Neural progenitor cell (in vitro differentiated cells): ENCODE results near the gene MINDY4. TPM values are rescaled to one million over a fixed set of nuclear protein-coding genes. Genes with fewer than 3 reads are reported as not detected.

ENCODE experiments used
- DNase-seq: peaks from one replicate; pipeline ENCODE4 v3.0.0-alpha.2; 2016; ENCODE audit warnings: low spot score
- H2AFZ ChIP-seq: fragments of 200-600 bp; sonication (generic); replicated peaks from 2 replicates; pipeline ENCODE4 v1.6.1; 2016; ENCODE audit warnings: antibody characterized with exemption
- H3F3A ChIP-seq: fragments of 200-600 bp; sonication (generic); 2 replicates; pipeline ENCODE4 v1.6.1; 2016; ENCODE audit warnings: antibody characterized with exemption, low read depth
- H3K27ac ChIP-seq: fragments of 200-600 bp; sonication (generic); 2 replicates; pipeline ENCODE4 v1.5.1; 2016; ENCODE audit warnings: mild to moderate bottlenecking
- H3K27me3 ChIP-seq: fragments of 200-600 bp; sonication (generic); 2 replicates; pipeline ENCODE4 v1.6.1; 2016; ENCODE audit warnings: mild to moderate bottlenecking, moderate library complexity
- H3K36me3 ChIP-seq: fragments of 200-600 bp; sonication (generic); 2 replicates; pipeline ENCODE4 v1.5.1; 2016
- H3K4me1 ChIP-seq: fragments of 200-600 bp; sonication (generic); 2 replicates; pipeline ENCODE4 v1.6.1; 2016; ENCODE audit warnings: mixed run types
- H3K4me2 ChIP-seq: fragments of 200-600 bp; sonication (generic); 2 replicates; pipeline ENCODE4 v1.6.1; 2016
- H3K4me3 ChIP-seq: fragments of 200-600 bp; sonication (generic); 2 replicates; pipeline ENCODE4 v1.5.1; 2016
- H3K79me2 ChIP-seq: fragments of 200-600 bp; sonication (generic); 2 replicates; pipeline ENCODE4 v1.6.1; 2016; ENCODE audit warnings: low read depth
- H3K9ac ChIP-seq: fragments of 200-600 bp; sonication (generic); 2 replicates; pipeline ENCODE4 v1.6.1; 2016
- H3K9me3 ChIP-seq: fragments of 200-600 bp; sonication (generic); 2 replicates; pipeline ENCODE4 v1.5.1; 2016; ENCODE audit warnings: low read depth
- H4K20me1 ChIP-seq: fragments of 200-600 bp; sonication (generic); 2 replicates; pipeline ENCODE4 v1.6.1; 2016; ENCODE audit warnings: low read depth
- H3K27ac Mint-ChIP-seq: 3 replicates; pipeline ENCODE4 v1.8.0; 2021; ENCODE audit warnings: mixed read lengths
- H3K27me3 Mint-ChIP-seq: 2 replicates; pipeline ENCODE4 v1.8.0; 2022; ENCODE audit warnings: low read depth, mild to moderate bottlenecking, inconsistent platforms, moderate library complexity, mixed read lengths; ENCODE audit not compliant: insufficient read depth
- H3K36me3 Mint-ChIP-seq: 3 replicates; pipeline ENCODE4 v1.8.0; 2021; ENCODE audit warnings: mixed read lengths
- H3K4me1 Mint-ChIP-seq: 3 replicates; pipeline ENCODE4 v1.8.0; 2021; ENCODE audit warnings: mixed read lengths
- H3K4me3 Mint-ChIP-seq: 3 replicates; pipeline ENCODE4 v1.8.0; 2021; ENCODE audit warnings: mild to moderate bottlenecking, moderate library complexity, mixed read lengths
- H3K9me3 Mint-ChIP-seq: 3 replicates; pipeline ENCODE4 v1.8.0; 2020; ENCODE audit warnings: mixed read lengths
- CTCF ChIP-seq: fragments of 200-600 bp; sonication (generic); IDR thresholded peaks from 2 replicates; pipeline ENCODE4 v1.5.1; 2017; ENCODE audit warnings: antibody characterized with exemption, mild to moderate bottlenecking
- EZH2 ChIP-seq: fragments of 200-600 bp; sonication (generic); IDR thresholded peaks from 2 replicates; pipeline ENCODE4 v1.6.1; 2017; ENCODE audit warnings: antibody characterized with exemption, mild to moderate bottlenecking, moderate library complexity
- EZH2phosphoT487 ChIP-seq: fragments of 200-600 bp; sonication (generic); IDR thresholded peaks from 2 replicates; pipeline ENCODE4 v1.6.1; 2017; ENCODE audit warnings: antibody characterized with exemption
- total RNA-seq: library from RNA; depleted of rRNA; stranded (reverse); fragments of >200 nt; gene quantifications from 2 replicates; pipeline ENCODE4 v1.2.3, GENCODE V29; 2015; ENCODE audit warnings: low replicate concordance

MINDY4 gene
- total RNA-seq, 1 donor from 2014 or later, result 5.9 TPM

- H3K27me3 Mint-ChIP-seq, result peaks cover 7% of the 10 kb centered on the region
- H3K9me3 Mint-ChIP-seq, result peaks cover 2% of the 10 kb centered on the region
- H3K9ac ChIP-seq, result no peak overlapping the region
- H2AFZ ChIP-seq, result peak overlapping the region; percentile 39
- peaks cover 5% of the 10 kb centered on the region for H3F3A ChIP-seq
- H3K4me3 Mint-ChIP-seq, result no peak overlapping the region
- no peaks in the 10 kb centered on the region for H3K27me3 ChIP-seq
- H3K27ac ChIP-seq, result no peak overlapping the region
- H3K36me3 Mint-ChIP-seq, result no peaks in the 10 kb centered on the region
- peak overlapping the region; percentile 33 for H3K27ac Mint-ChIP-seq
- H3K4me1 ChIP-seq, result peaks cover 19% of the 10 kb centered on the region
- peak; percentile 84 for DNase-seq
- TF ChIP-seq EZH2 (no peak), CTCF (no peak), EZH2phosphoT487 (no peak)
- no peaks in the 10 kb centered on the region for H3K9me3 ChIP-seq
- no peaks in the 10 kb centered on the region for H3K79me2 ChIP-seq
- H3K4me1 Mint-ChIP-seq, result peaks cover 26% of the 10 kb centered on the region
- H3K4me3 ChIP-seq, result no peak overlapping the region
- no peaks in the 10 kb centered on the region for H3K36me3 ChIP-seq
- H4K20me1 ChIP-seq, result no peaks in the 10 kb centered on the region
- peak overlapping the region; percentile 38 for H3K4me2 ChIP-seq
Observed at GRCh38 chr7:30933124-30933974, 162.1 kb downstream of the MINDY4 start.

- no peak for DNase-seq
- H3K4me1 Mint-ChIP-seq, result peaks cover 26% of the 10 kb centered on the region
Observed at GRCh38 chr7:30934225-30934624, 163.0 kb downstream of the MINDY4 start.

GRCh38 chr7:30934732-30935568 is 163.7 kb downstream of the MINDY4 start:
- Mint-ChIP-seq H3K9me3 (no peaks in the 10 kb centered on the region), H3K36me3 (no peaks in the 10 kb centered on the region), H3K4me3 (no peak overlapping the region), H3K4me1 (peaks cover 26% of the 10 kb centered on the region), H3K27ac (no peak overlapping the region), H3K27me3 (peaks cover 7% of the 10 kb centered on the region)
- DNase-seq, result no peak
- Histone ChIP-seq H3K36me3 (no peaks in the 10 kb centered on the region), H3K27ac (no peak overlapping the region), H3K4me2 (no peak overlapping the region), H3F3A (peaks cover 8% of the 10 kb centered on the region), H3K4me3 (no peak overlapping the region), H3K9me3 (no peaks in the 10 kb centered on the region), H3K4me1 (peaks cover 19% of the 10 kb centered on the region), H4K20me1 (no peaks in the 10 kb centered on the region), H2AFZ (no peak overlapping the region), H3K9ac (no peak overlapping the region), H3K27me3 (peaks cover 6% of the 10 kb centered on the region), H3K79me2 (no peaks in the 10 kb centered on the region)
- TF ChIP-seq CTCF (no peak), EZH2phosphoT487 (no peak), EZH2 (no peak)

More at GRCh38 chr7:30934225-30934624, 163.0 kb downstream of the MINDY4 start:
- TF ChIP-seq EZH2 (no peak), CTCF (no peak), EZH2phosphoT487 (no peak)
- Histone ChIP-seq H3K9ac (no peak overlapping the region), H2AFZ (peak overlapping the region; percentile 45), H3K27ac (no peak overlapping the region), H4K20me1 (no peaks in the 10 kb centered on the region), H3K4me3 (no peak overlapping the region), H3K9me3 (no peaks in the 10 kb centered on the region), H3K27me3 (no peaks in the 10 kb centered on the region), H3K36me3 (no peaks in the 10 kb centered on the region), H3K4me1 (peaks cover 19% of the 10 kb centered on the region), H3K4me2 (peak overlapping the region; percentile 38), H3F3A (peaks cover 8% of the 10 kb centered on the region), H3K79me2 (no peaks in the 10 kb centered on the region)
- H3K36me3 Mint-ChIP-seq, result no peaks in the 10 kb centered on the region
- H3K27ac Mint-ChIP-seq, result no peak overlapping the region
- no peaks in the 10 kb centered on the region for H3K9me3 Mint-ChIP-seq
- H3K27me3 Mint-ChIP-seq, result peaks cover 7% of the 10 kb centered on the region
- H3K4me3 Mint-ChIP-seq, result no peak overlapping the region
